HL-60 (cell line): ENCODE results near the gene IFNA13.

Experiments used
- DNase-seq, 2 experiments: peaks; one replicate each; pipeline ENCODE4 v3.0.0-alpha.2; 2010 to 2020; ENCODE audit warnings: low read depth in 1 of 2, low spot score in 1 of 2
- H3K27ac ChIP-seq: fragments of 250-450 bp; sonication (Bioruptor Pico); replicated peaks from 2 replicates; pipeline ENCODE4 v1.5.1; 2020; ENCODE audit warnings: mild to moderate bottlenecking, moderate library complexity
- H3K27me3 ChIP-seq: fragments of 250-450 bp; sonication (Bioruptor Pico); 2 replicates; pipeline ENCODE4 v1.5.1; 2021; ENCODE audit warnings: mild to moderate bottlenecking, moderate library complexity; ENCODE audit not compliant: insufficient read depth, poor library complexity, severe bottlenecking
- H3K4me3 ChIP-seq: replicated peaks from 2 replicates; pipeline ENCODE4 v1.5.1; 2011; ENCODE audit warnings: mild to moderate bottlenecking, control low read depth, low read length; ENCODE audit not compliant: insufficient read depth
- GABPA ChIP-seq: IDR thresholded peaks from 2 replicates; pipeline ENCODE4 v1.6.1; 2012; ENCODE audit warnings: low read depth
- POLR2AphosphoS5 ChIP-seq: IDR thresholded peaks from 2 replicates; pipeline ENCODE4 v1.6.1; 2012; ENCODE audit warnings: low read depth
- SPI1 ChIP-seq: IDR thresholded peaks from 2 replicates; pipeline ENCODE4 v1.6.1; 2012; ENCODE audit warnings: low read depth, mild to moderate bottlenecking, borderline replicate concordance
- TF ChIP-seq, protein P1 (sequence below): IDR thresholded peaks from one replicate; pipeline ENCODE4 v1.5.1; 2011; ENCODE audit warnings: low read length, control low read depth, inconsistent platforms; ENCODE audit not compliant: insufficient read depth
- TF ChIP-seq, protein P2 (sequence below): IDR thresholded peaks from 2 replicates; pipeline ENCODE4 v1.6.1; 2012; ENCODE audit warnings: low read depth; ENCODE audit not compliant: insufficient replicate concordance

Gene IFNA13

DNA sequence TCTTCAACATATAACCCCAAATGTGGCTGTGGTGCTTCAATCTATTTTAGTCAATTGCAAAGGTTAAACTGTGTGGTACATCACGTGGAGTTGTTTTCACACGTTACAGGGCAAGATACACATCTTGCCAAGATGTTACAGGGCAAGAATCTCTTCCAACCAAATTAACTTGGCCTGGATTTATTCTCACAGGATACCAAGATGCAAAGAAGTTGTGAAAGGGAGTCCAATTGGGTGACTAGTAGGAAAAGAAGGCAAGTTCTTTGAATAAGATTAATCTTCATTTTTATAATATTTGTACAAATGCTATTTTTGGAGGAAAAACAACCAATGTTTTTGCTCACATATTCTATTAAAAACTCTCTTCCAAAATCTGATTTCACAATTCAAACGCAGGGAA lies 36.3 kb upstream of the IFNA13 start:
- Histone ChIP-seq H3K27ac (no peak overlapping the region), H3K4me3 (no peak overlapping the region), H3K27me3 (no peaks in the 10 kb centered on the region)
- DNase-seq, result no peak
- TF ChIP-seq, protein P1, sequence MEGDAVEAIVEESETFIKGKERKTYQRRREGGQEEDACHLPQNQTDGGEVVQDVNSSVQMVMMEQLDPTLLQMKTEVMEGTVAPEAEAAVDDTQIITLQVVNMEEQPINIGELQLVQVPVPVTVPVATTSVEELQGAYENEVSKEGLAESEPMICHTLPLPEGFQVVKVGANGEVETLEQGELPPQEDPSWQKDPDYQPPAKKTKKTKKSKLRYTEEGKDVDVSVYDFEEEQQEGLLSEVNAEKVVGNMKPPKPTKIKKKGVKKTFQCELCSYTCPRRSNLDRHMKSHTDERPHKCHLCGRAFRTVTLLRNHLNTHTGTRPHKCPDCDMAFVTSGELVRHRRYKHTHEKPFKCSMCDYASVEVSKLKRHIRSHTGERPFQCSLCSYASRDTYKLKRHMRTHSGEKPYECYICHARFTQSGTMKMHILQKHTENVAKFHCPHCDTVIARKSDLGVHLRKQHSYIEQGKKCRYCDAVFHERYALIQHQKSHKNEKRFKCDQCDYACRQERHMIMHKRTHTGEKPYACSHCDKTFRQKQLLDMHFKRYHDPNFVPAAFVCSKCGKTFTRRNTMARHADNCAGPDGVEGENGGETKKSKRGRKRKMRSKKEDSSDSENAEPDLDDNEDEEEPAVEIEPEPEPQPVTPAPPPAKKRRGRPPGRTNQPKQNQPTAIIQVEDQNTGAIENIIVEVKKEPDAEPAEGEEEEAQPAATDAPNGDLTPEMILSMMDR, result no peak
- TF ChIP-seq GABPA (no peak), POLR2AphosphoS5 (no peak), SPI1 (no peak)
- TF ChIP-seq, protein P2, sequence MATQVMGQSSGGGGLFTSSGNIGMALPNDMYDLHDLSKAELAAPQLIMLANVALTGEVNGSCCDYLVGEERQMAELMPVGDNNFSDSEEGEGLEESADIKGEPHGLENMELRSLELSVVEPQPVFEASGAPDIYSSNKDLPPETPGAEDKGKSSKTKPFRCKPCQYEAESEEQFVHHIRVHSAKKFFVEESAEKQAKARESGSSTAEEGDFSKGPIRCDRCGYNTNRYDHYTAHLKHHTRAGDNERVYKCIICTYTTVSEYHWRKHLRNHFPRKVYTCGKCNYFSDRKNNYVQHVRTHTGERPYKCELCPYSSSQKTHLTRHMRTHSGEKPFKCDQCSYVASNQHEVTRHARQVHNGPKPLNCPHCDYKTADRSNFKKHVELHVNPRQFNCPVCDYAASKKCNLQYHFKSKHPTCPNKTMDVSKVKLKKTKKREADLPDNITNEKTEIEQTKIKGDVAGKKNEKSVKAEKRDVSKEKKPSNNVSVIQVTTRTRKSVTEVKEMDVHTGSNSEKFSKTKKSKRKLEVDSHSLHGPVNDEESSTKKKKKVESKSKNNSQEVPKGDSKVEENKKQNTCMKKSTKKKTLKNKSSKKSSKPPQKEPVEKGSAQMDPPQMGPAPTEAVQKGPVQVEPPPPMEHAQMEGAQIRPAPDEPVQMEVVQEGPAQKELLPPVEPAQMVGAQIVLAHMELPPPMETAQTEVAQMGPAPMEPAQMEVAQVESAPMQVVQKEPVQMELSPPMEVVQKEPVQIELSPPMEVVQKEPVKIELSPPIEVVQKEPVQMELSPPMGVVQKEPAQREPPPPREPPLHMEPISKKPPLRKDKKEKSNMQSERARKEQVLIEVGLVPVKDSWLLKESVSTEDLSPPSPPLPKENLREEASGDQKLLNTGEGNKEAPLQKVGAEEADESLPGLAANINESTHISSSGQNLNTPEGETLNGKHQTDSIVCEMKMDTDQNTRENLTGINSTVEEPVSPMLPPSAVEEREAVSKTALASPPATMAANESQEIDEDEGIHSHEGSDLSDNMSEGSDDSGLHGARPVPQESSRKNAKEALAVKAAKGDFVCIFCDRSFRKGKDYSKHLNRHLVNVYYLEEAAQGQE, result no peak

DNA sequence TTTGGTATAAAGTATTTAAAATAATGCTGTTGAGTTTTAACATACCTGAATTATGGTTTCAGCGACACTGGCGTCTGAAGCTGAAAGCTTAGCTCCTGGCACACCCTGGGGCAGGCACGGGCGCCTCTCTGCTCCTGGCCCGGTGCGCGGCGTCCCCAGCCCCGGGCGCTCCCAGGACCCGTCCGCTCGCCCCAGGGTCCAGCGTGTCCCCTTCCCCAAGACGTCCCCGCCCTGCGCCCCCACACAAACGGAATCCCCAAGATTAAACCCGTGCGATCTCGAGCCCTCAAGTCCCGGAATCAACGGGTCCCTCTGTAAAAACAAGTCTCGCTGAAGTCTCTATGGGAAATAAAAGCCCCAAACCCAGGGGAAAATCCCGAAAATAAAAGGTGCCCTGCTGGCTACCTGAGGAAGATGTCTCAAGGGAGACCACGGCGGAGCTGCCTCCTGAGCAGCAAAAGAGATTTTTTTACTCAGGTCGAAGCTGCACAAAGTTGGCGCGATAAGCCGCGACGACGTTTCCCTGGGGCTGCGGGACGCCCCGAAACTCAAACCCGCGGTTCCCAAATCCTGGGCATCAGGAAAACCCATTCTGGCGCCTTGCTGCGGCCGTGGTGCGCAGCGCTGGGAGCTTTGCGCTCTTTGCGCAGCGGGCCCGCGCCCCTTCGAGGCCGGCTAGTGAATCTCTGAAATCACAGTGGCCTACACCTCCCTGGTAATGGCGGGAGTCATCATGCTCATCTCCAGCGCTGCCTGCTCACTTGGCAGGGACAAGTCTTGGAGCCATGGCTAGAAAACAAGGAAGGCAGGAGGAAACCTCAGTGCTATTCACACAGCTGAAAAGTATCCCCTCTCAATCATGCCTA lies 34.8 kb upstream of the IFNA13 start:
- Histone ChIP-seq H3K4me3 (no peak overlapping the region), H3K27ac (no peak overlapping the region), H3K27me3 (no peaks in the 10 kb centered on the region)
- DNase-seq, result no peak
- TF ChIP-seq POLR2AphosphoS5, result no peak
- TF ChIP-seq, protein P1, result no peak
- TF ChIP-seq, protein P2, result no peak
- TF ChIP-seq GABPA, result no peak
- no peak for TF ChIP-seq SPI1

DNA sequence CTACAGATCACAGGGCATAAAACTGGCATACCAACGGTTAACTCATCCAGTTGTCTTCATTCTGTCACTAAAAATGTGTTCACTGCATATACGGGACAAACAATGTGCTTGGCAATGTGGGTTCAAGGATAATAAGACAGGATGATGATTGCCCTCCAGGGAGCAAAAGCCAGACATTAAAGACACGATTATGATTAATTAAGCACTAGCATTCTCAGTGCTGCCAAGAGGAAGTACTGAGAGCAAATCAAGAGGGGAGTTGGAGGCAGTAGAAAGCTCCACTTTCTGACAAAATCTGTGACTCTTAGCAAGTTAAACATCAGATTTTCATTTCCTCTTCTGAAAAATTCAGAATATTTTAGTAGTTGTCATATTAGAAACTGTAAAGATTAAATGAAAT lies 32.1 kb upstream of the IFNA13 start:
- Histone ChIP-seq H3K27ac (no peak overlapping the region), H3K4me3 (no peak overlapping the region), H3K27me3 (no peaks in the 10 kb centered on the region)
- no peak for DNase-seq
- TF ChIP-seq POLR2AphosphoS5 (no peak), SPI1 (no peak), GABPA (no peak)
- TF ChIP-seq, protein P2, result no peak
- TF ChIP-seq, protein P1, result no peak
